ELF-1 (cell line): Measurements from ENCODE around the gene CCNL1.
A peak's percentile ranks its signal among the peaks of the same experiment; 100 is the strongest.

Source experiments
- DNase-seq: peaks from one replicate; pipeline ENCODE4 v3.0.0-alpha.2; 2016; ENCODE audit warnings: low read depth, low spot score

The CCNL1 gene

GRCh38 chr3:157126365-157126764 lies 33.6 kb downstream of the CCNL1 start:
- no peak for DNase-seq

- DNase-seq = no peak
Measured at GRCh38 chr3:157125101-157125500, 34.8 kb downstream of the CCNL1 start.

- DNase-seq = no peak
Measured at GRCh38 chr3:157123621-157124020, 36.3 kb downstream of the CCNL1 start.

DNA sequence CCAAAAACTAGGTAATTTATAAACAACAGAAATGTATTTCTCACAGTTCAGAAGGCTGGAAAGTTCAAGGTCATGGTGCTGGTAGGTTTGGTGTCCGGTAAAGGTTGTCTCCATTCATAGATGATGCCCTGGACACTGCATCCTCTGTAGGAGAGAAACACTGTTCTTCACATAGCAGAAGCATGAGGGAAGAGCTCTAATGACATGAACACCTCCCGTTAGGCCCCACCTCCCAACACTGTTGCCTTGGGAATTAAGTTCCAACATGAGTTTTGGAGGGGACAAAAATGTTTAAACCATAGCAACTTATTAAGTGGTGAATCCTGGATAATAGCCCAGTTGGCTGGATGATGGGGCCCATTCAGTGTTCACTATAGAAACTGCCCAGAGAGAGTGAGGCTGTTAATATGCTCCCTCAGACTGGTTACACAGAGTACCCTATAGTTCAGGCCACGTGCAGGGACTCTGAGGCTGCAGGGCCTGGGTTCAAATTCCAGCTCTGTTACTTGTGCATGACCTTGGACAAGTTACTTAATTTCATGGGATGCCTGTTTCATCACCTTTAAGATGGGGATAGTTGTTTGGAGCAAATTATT lies 37.0 kb downstream of the CCNL1 start:
- DNase-seq = no peak

DNA sequence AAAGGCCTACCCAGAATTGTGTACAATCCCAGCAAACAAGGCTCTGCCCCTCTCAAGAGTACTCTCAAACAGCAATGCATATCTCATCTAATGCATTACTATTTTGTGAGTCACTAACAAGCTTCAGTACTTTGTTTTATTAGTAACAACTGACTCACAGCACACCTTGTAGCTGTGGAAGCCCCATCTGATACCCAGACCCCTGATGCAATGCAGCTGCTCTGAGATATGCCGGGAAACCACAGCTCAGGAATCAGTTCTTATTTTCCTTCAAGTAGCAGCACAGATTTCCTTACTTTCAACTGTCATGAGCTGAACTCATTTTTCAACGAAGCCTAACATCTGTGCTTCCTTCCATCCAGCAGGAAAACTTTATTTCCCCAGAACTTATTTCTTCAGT lies 37.8 kb downstream of the CCNL1 start:
- no peak for DNase-seq

- DNase-seq = no peak
Measured at GRCh38 chr3:157121522-157121921, 38.4 kb downstream of the CCNL1 start.

DNA sequence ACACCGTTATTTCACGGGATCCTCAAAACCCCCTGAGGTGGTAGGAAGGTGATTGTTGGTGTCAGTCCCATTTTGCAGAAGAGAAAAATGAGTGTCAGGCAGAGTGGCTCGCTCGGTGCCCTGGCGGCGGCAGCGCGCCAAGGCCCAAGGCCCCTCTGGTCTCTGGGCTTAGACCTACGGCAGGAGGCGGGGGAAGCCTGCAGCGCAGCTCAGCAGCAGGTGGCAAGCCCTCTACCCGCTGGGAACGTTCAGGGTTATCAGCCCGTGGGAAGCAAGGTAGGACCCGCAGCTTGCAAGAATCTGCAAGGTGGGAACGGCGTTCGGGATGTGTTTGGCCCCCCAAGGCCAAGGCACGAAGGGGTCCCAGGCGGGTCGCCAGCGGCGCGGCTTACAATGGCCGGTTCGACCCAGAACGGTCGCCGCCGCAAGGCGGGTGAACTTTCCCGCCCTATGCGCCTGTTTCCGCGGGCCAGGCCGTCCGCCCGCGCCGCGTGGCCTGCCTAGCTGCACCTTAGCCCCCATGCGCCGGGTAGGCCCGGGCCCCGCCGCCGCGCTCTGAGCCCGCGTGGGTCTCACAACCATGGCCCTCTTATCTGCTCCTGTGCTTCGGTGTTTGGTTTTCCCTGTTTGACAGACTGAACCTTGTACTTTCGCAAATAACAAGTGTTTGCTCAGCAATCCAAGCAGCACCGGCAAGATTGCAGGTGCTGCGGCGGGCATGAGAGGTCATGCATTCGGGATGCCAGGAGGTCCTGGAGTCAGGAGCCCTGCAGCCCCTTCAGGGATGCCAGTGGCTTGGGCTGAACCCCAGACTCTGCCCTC lies 39.7 kb downstream of the CCNL1 start:
- DNase-seq = peak; percentile 68

- peak; percentile 42 for DNase-seq
Measured at GRCh38 chr3:157119369-157119951, 40.5 kb downstream of the CCNL1 start.

GRCh38 chr3:157117875-157118654 lies 41.9 kb downstream of the CCNL1 start:
- no peak for DNase-seq

DNA sequence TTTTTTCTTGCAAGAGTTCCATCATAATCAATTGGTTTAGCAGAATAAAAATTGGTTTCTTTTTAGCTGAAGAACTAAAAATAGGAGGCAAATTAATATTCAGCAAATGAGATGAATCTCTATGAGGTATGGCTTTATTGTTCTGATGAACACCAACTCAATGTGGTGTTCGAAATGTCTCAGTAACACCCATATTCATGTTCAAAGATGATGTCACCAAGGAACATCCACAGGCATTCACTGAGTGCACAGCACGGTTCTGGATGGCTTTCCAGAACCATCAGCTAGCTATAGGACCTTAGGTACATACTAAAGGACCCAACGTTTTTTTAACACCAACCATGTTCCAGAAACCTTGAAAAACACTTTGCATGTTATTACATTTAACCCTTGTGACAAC lies 42.7 kb downstream of the CCNL1 start:
- DNase-seq = no peak

DNA sequence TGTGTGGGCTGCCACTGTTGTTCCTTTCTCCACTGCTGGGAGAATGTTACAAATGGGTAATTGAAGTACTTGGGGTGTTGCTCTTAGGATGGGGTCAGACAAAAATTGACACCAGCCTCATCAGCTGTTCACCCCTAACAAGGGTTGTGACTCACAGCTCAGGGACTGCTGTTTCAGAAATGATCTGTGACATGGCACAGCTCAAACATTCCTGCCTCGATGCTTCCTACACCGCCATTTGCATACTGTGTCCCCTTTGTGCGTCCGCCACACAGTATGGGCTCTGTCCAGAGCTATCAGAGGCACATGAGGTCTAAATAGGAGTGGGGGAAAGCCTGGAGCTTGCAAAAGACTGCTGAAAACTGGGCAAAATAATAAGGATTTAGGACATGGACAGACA lies 43.9 kb downstream of the CCNL1 start:
- no peak for DNase-seq

- DNase-seq = peak; percentile 58
Measured at GRCh38 chr3:157115069-157116006, 44.6 kb downstream of the CCNL1 start.

- no peak for DNase-seq
Measured at GRCh38 chr3:157113832-157114505, 46.0 kb downstream of the CCNL1 start.

- DNase-seq = no peak
Measured at GRCh38 chr3:157112536-157112935, 47.4 kb downstream of the CCNL1 start.

- DNase-seq = no peak
Measured at GRCh38 chr3:157111518-157111917, 48.4 kb downstream of the CCNL1 start.

GRCh38 chr3:157110761-157111278 lies 49.1 kb downstream of the CCNL1 start:
- no peak for DNase-seq

DNA sequence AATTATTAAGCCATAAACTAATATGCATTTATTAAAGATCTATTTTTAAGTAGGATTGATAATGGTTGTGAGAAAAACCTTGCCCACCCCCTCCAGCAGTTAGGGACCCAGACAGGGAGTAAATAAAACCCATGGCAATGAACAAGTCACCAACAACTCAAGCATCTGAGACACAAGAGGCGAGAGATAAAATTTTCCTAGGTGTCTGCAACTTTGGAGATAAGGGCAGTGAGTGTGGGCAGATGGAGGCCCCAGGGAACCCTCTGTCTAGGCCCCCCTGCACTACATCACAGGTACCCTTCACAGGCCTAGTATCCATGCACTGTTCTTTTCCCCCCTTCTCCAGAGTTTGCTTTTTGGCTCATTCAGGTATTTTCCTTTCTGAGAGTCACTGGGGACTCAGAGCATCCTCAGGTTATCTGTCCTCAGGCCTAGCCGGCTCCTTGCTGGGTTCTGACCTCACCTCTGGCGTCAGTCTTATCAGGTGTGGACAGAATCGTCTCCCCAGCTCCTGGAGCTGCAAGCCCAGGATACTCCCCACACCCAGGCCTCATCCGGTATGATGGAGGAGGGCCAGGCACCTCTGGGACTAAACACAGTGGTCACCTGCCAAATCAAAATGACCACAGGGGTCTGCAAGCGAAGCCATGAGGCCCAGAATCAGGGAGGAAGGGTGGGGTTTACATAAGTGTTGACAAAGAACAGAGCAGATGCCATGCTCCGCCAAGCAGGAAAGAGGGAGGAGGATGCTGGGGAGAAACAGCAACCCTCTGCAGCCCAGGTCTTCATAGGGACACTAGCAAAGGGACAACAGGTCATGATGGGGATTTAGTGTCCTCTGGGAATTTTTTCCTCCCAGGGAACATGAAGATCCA lies 50.4 kb downstream of the CCNL1 start:
- DNase-seq = no peak

DNA sequence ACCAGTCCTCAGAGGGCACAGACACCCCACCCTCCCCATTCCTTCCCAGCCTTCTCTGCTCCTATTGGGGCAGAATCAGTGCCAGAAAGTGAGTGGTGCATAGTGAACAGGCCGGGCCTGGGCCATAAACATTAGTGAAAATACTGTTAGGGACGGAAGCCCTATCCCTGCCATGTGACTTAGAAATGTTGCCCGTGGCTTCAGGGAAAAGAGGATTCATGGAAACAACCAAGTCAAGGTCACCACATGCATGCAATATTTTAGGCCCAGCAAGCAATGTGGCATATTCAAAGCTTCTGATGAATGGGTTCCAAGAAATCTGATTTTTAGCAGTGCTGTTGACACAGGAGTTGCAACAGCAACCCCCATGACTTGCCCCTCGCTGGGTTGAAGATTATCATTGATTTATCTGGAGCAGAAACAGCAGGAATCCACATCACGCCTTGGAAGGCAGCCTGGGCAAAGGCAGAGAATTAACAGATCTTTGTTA lies 52.3 kb downstream of the CCNL1 start:
- DNase-seq = no peak

GRCh38 chr3:157107037-157107436 lies 52.9 kb downstream of the CCNL1 start:
- DNase-seq = no peak
